SK-N-SH (cell line): ENCODE measurements around the gene NCAM1. TPM values are rescaled to one million over a fixed set of nuclear protein-coding genes. Genes with fewer than 3 reads are reported as not detected.

Experiments
- CTCF ChIA-PET: fragments of 300-600, 350-600 bp; formaldehyde crosslinking; extraction: SDS; loops from one replicate; lab custom pipeline; 2021; lab: Yijun Ruan, JAX
- POLR2A ChIA-PET: fragments of 350-600 bp; sonication (Branson Sonifier 250); formaldehyde crosslinking; extraction: SDS; loops from one replicate; lab custom pipeline; 2020; ENCODE audit warnings: antibody characterized with exemption, inconsistent platforms; lab: Yijun Ruan, JAX
- DNase-seq: peaks from one replicate; pipeline ENCODE4 v3.0.0; 2012
- H2AFZ ChIP-seq: fragments of 200-600 bp; sonication (generic); 2 replicates; pipeline ENCODE4 v1.8.1; 2016; ENCODE audit warnings: antibody characterized with exemption, mild to moderate bottlenecking, low read depth
- H3F3A ChIP-seq: fragments of 200-600 bp; sonication (generic); replicated peaks from 2 replicates; pipeline ENCODE3; 2016; ENCODE audit warnings: antibody characterized with exemption, mild to moderate bottlenecking; ENCODE audit not compliant: insufficient read depth
- H3K27ac ChIP-seq, 2 experiments: fragments of 200-500 bp in 1 of 2; fragments of 200-600 bp in 1 of 2; sonication (Bioruptor generic) in 1 of 2; sonication (generic), shearing (Covaris generic) in 1 of 2; 2 replicates each; pipeline versions ENCODE4 v1.5.1 to v1.6.1; 2014 to 2016; ENCODE audit warnings: low read depth in 2 of 2, inconsistent platforms in 1 of 2, low read length in 1 of 2, mild to moderate bottlenecking in 1 of 2, mixed read lengths in 1 of 2
- H3K27me3 ChIP-seq: fragments of 200-600 bp; sonication (generic), shearing (Covaris generic); 2 replicates; pipeline ENCODE4 v1.6.1; 2016; ENCODE audit warnings: mixed run types; ENCODE audit not compliant: insufficient read depth
- H3K36me3 ChIP-seq, 2 experiments: fragments of 200-500 bp in 1 of 2; fragments of 200-600 bp in 1 of 2; sonication (Bioruptor generic) in 1 of 2; sonication (generic) in 1 of 2; replicated peaks in 1 of 2; 2 replicates each; pipeline versions ENCODE3 to v1.5.1; 2014 to 2016; ENCODE audit warnings: low read length in 1 of 2, mild to moderate bottlenecking in 1 of 2; ENCODE audit not compliant: insufficient read depth in 2 of 2, control insufficient read depth in 1 of 2
- H3K4me1 ChIP-seq, 2 experiments: fragments of 200-500 bp in 1 of 2; fragments of 200-600 bp in 1 of 2; sonication (Bioruptor generic) in 1 of 2; sonication (generic), shearing (Covaris generic) in 1 of 2; 2 replicates each; pipeline versions ENCODE4 v1.5.1 to v1.6.1; 2014 to 2016; ENCODE audit warnings: low read depth in 1 of 2, low read length in 1 of 2, mixed run types in 1 of 2; ENCODE audit not compliant: insufficient read depth in 2 of 2, control insufficient read depth in 1 of 2
- H3K4me2 ChIP-seq: fragments of 200-600 bp; sonication (generic), shearing (Covaris generic); 2 replicates; pipeline ENCODE4 v1.6.1; 2017; ENCODE audit warnings: mixed run types
- H3K4me3 ChIP-seq, 2 experiments: fragments of 200-500 bp in 1 of 2; fragments of 200-600 bp in 1 of 2; sonication (Bioruptor generic) in 1 of 2; sonication (generic), shearing (Covaris generic) in 1 of 2; 2 replicates each; pipeline versions ENCODE4 v1.5.1 to v1.8.1; 2014 to 2016; ENCODE audit warnings: low read depth in 2 of 2, inconsistent platforms in 1 of 2, low read length in 1 of 2, mild to moderate bottlenecking in 1 of 2, mixed read lengths in 1 of 2, moderate library complexity in 1 of 2
- H3K79me2 ChIP-seq: fragments of 200-600 bp; sonication (generic); 2 replicates; pipeline ENCODE4 v1.8.1; 2017; ENCODE audit warnings: mild to moderate bottlenecking; ENCODE audit not compliant: insufficient read depth
- H3K9ac ChIP-seq: fragments of 200-600 bp; sonication (generic); 2 replicates; pipeline ENCODE4 v1.6.1; 2017; ENCODE audit warnings: mixed run types
- H3K9me2 ChIP-seq: fragments of 200-600 bp; sonication (generic); 2 replicates; pipeline ENCODE4 v1.6.1; 2017; ENCODE audit warnings: mixed run types
- H3K9me3 ChIP-seq: fragments of 200-600 bp; sonication (generic); 2 replicates; pipeline ENCODE4 v1.6.1; 2017; ENCODE audit warnings: mixed run types, mild to moderate bottlenecking, moderate library complexity
- H4K20me1 ChIP-seq: fragments of 200-600 bp; sonication (generic); 2 replicates; pipeline ENCODE4 v1.6.1; 2017; ENCODE audit warnings: mild to moderate bottlenecking, mixed run types; ENCODE audit not compliant: insufficient read depth
- CHD2 ChIP-seq: fragments of 150-350 bp; IDR thresholded peaks from 2 replicates; pipeline ENCODE4 v1.6.1; 2018; ENCODE audit warnings: low read length; ENCODE audit not compliant: partially characterized antibody
- EP300 ChIP-seq, 2 experiments: IDR thresholded peaks; 2 replicates each; pipeline versions ENCODE4 v1.4.0 to v1.6.1; 2012; ENCODE audit warnings: borderline replicate concordance in 1 of 2, low read depth in 1 of 2, low read length in 1 of 2
- EZH2phosphoT487 ChIP-seq: fragments of 200-600 bp; sonication (generic); IDR thresholded peaks from 2 replicates; pipeline ENCODE4 v1.6.1; 2017; ENCODE audit warnings: low read depth, mixed run types, mild to moderate bottlenecking, antibody characterized with exemption, moderate library complexity, borderline replicate concordance
- FOXJ3 ChIP-seq: sonication (generic); formaldehyde crosslinking; IDR thresholded peaks from 2 replicates; pipeline ENCODE4 v1.5.1; 2020; ENCODE audit warnings: mild to moderate bottlenecking, missing genetic modification reagents
- GABPA ChIP-seq: IDR thresholded peaks from 2 replicates; pipeline ENCODE4 v1.4.0; 2012; ENCODE audit warnings: low read depth, mild to moderate bottlenecking
- GATA2 ChIP-seq: sonication (generic); formaldehyde crosslinking; IDR thresholded peaks from 2 replicates; pipeline ENCODE4 v1.5.0; 2020; ENCODE audit warnings: mild to moderate bottlenecking, missing genetic modification reagents
- JUND ChIP-seq: IDR thresholded peaks from 2 replicates; pipeline ENCODE4 v1.4.0; 2012
- MEF2A ChIP-seq: IDR thresholded peaks from 2 replicates; pipeline ENCODE4 v1.4.0; 2012; ENCODE audit warnings: low read depth, borderline replicate concordance
- MXI1 ChIP-seq: IDR thresholded peaks from 2 replicates; pipeline ENCODE4 v1.6.1; 2012; ENCODE audit warnings: mild to moderate bottlenecking, low read depth, low read length, improper control_type of control experiment
- NFIC ChIP-seq: IDR thresholded peaks from 2 replicates; pipeline ENCODE4 v1.4.0; 2012; ENCODE audit warnings: borderline replicate concordance
- NRF1 ChIP-seq: IDR thresholded peaks from 2 replicates; pipeline ENCODE4 v1.6.1; 2012; ENCODE audit warnings: low read depth, mild to moderate bottlenecking, low read length
- POLR2AphosphoS5 ChIP-seq: IDR thresholded peaks from 2 replicates; pipeline ENCODE4 v1.6.1; 2012; ENCODE audit warnings: low read depth, low read length
- RAD21 ChIP-seq: IDR thresholded peaks from 2 replicates; pipeline ENCODE4 v1.6.1; 2012; ENCODE audit warnings: mild to moderate bottlenecking, low read length
- RCOR1 ChIP-seq: fragments of 150-350 bp; IDR thresholded peaks from 2 replicates; pipeline ENCODE4 v1.6.1; 2017; ENCODE audit warnings: antibody characterized with exemption, low read length
- RFX5 ChIP-seq: IDR thresholded peaks from 2 replicates; pipeline ENCODE4 v1.6.1; 2012; ENCODE audit warnings: mild to moderate bottlenecking, improper control_type of control experiment, low read length
- RXRA ChIP-seq: IDR thresholded peaks from 2 replicates; pipeline ENCODE4 v1.4.0; 2012; ENCODE audit warnings: low read depth, mild to moderate bottlenecking, borderline replicate concordance
- SIN3A ChIP-seq: IDR thresholded peaks from 2 replicates; pipeline ENCODE4 v1.6.1; 2012; ENCODE audit warnings: low read depth, mild to moderate bottlenecking, low read length, moderate library complexity, borderline replicate concordance
- SMC3 ChIP-seq: IDR thresholded peaks from 2 replicates; pipeline ENCODE4 v1.6.1; 2012; ENCODE audit warnings: low read depth, low read length, improper control_type of control experiment
- TCF12 ChIP-seq: IDR thresholded peaks from 2 replicates; pipeline ENCODE4 v1.4.0; 2012
- TEAD4 ChIP-seq: IDR thresholded peaks from 2 replicates; pipeline ENCODE4 v1.4.0; 2012; ENCODE audit warnings: mild to moderate bottlenecking, borderline replicate concordance; ENCODE audit not compliant: insufficient read depth
- YY1 ChIP-seq: IDR thresholded peaks from 2 replicates; pipeline ENCODE4 v1.4.0; 2012; ENCODE audit warnings: low read depth, mild to moderate bottlenecking
- WGBS: methylation state at CpG from one replicate; pipeline ENCODE4 v1.1.6; 2017; ENCODE audit warnings: low lambda C conversion rate; 5-methylcytosine and 5-hydroxymethylcytosine counted together
- polyA plus RNA-seq, 3 experiments: library from polyadenylated mRNA; depleted of rRNA; stranded (reverse); fragments of >200 nt; gene quantifications; 2 replicates each; pipeline ENCODE4 v1.2.3, GENCODE V29; 2012
- TF ChIP-seq, protein P1 (sequence below): IDR thresholded peaks from 2 replicates; pipeline ENCODE4 v1.4.0; 2012; ENCODE audit warnings: low read depth, borderline replicate concordance
- TF ChIP-seq, protein P2 (sequence below): IDR thresholded peaks from 2 replicates; pipeline ENCODE4 v1.4.0; 2012; ENCODE audit warnings: low read depth, borderline replicate concordance
- TF ChIP-seq, protein P3 (sequence below): IDR thresholded peaks from 2 replicates; pipeline ENCODE4; 2012

The NCAM1 gene
- polyA plus RNA-seq, 1 of the 3 experiments (the other 2 are of a cell fraction): 19.4 TPM

DNA sequence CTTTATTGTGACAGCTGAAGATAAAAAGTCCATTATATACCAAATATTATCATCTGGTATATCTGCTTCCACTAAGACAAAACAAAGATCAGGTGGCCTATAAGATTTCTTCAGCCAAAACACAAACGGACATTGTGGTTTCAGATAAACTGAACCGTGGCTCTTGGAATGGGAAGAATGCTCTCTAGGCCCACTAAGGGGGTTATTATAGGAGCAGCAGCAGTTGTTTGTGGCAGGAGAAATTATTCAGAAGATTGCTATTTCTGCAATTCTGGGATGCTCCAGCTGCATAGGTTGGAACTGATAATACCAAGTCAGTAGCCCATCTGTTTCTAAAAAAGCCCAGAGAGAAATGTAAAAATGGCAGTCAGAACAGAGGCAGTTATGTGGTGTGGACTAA, 145.3 kb downstream of the NCAM1 start (continued):
- TF ChIP-seq EP300 (IDR thresholded peaks at IDR 0.05; ENCODE audit: borderline replicate concordance in 1 of 2, low read depth in 1 of 2, low read length in 1 of 2) (peak; percentile 56 to 99), SIN3A (peak; percentile 56; the same call in 1 of the 2 replicates), CHD2 (no peak), RFX5 (no peak), MXI1 (no peak), RCOR1 (no peak), NFIC (peak; percentile 93)
- TF ChIP-seq, protein P1, sequence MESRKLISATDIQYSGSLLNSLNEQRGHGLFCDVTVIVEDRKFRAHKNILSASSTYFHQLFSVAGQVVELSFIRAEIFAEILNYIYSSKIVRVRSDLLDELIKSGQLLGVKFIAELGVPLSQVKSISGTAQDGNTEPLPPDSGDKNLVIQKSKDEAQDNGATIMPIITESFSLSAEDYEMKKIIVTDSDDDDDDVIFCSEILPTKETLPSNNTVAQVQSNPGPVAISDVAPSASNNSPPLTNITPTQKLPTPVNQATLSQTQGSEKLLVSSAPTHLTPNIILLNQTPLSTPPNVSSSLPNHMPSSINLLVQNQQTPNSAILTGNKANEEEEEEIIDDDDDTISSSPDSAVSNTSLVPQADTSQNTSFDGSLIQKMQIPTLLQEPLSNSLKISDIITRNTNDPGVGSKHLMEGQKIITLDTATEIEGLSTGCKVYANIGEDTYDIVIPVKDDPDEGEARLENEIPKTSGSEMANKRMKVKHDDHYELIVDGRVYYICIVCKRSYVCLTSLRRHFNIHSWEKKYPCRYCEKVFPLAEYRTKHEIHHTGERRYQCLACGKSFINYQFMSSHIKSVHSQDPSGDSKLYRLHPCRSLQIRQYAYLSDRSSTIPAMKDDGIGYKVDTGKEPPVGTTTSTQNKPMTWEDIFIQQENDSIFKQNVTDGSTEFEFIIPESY: peak; percentile 82

DNA sequence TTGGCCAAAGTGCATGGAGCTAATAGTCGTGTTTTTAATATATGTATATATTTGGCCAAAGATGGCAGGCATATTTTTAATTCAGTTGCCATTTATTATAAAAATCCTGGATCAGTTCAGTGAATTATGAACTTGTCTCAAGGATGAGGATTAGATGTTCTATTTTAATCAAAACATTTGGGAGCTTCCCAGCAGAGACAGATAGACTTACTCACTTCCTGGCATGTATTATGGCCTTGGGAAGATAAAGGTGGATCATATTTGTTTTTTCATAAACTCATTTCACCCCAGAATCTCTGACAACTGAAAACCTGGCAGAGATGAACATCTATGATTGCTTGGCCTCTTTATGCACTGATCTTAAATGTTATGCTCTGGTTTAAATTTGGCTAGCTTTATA, 148.8 kb downstream of the NCAM1 start:
- Histone ChIP-seq H3K27ac (peak overlapping the region in 1 of 2 experiments; percentile 76; a peak in 2 of 4 replicates), H3F3A (peaks cover 21% of the 10 kb centered on the region), H3K27me3 (no peaks in the 10 kb centered on the region), H3K9me3 (no peaks in the 10 kb centered on the region), H3K4me2 (no peak overlapping the region), H2AFZ (no peak overlapping the region), H3K9ac (no peak overlapping the region), H3K9me2 (no peaks in the 10 kb centered on the region), H4K20me1 (no peaks in the 10 kb centered on the region), H3K36me3 (no peaks in the 10 kb centered on the region), H3K4me3 (no peak overlapping the region), H3K4me1 (peaks cover 14 to 20% of the 10 kb centered on the region in 2 experiments; a peak in 2 of 4 replicates), H3K79me2 (no peaks in the 10 kb centered on the region)
- ChIA-PET CTCF (interaction anchor here (0.7 to 1.4 kb wide), 2 partner anchors 162 to 179 kb away, joined by 3 to 4 read pairs; no protein-coding TSS in a partner anchor), POLR2A (no interaction called here)
- WGBS: 29% methylated on average over 1 of the region's 1 CpG
- no peak for DNase-seq
- no peak for TF ChIP-seq NRF1
- no peak for TF ChIP-seq RFX5
- no peak for TF ChIP-seq EP300 (IDR thresholded peaks at IDR 0.05; ENCODE audit: borderline replicate concordance in 1 of 2, low read depth in 1 of 2, low read length in 1 of 2)
- no peak for TF ChIP-seq FOXJ3 (CRISPR knock-in tag)
- TF ChIP-seq, protein P2, sequence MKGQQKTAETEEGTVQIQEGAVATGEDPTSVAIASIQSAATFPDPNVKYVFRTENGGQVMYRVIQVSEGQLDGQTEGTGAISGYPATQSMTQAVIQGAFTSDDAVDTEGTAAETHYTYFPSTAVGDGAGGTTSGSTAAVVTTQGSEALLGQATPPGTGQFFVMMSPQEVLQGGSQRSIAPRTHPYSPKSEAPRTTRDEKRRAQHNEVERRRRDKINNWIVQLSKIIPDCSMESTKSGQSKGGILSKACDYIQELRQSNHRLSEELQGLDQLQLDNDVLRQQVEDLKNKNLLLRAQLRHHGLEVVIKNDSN: no peak
- no peak for TF ChIP-seq SIN3A
- TF ChIP-seq TCF12: peak; percentile 56
- TF ChIP-seq RXRA: no peak
- no peak for TF ChIP-seq CHD2
- no peak for TF ChIP-seq MEF2A
- TF ChIP-seq NFIC: peak; percentile 46; the same call in 1 of the 2 replicates
- TF ChIP-seq, protein P1: no peak
- TF ChIP-seq YY1: no peak
- no peak for TF ChIP-seq SMC3
- TF ChIP-seq, protein P3, sequence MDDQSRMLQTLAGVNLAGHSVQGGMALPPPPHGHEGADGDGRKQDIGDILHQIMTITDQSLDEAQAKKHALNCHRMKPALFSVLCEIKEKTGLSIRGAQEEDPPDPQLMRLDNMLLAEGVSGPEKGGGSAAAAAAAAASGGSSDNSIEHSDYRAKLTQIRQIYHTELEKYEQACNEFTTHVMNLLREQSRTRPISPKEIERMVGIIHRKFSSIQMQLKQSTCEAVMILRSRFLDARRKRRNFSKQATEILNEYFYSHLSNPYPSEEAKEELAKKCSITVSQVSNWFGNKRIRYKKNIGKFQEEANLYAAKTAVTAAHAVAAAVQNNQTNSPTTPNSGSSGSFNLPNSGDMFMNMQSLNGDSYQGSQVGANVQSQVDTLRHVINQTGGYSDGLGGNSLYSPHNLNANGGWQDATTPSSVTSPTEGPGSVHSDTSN: peak; percentile 68
- TF ChIP-seq JUND: peak; percentile 21
- TF ChIP-seq GATA2 (CRISPR knock-in tag): no peak
- no peak for TF ChIP-seq EZH2phosphoT487
- TF ChIP-seq MXI1: no peak
- no peak for TF ChIP-seq POLR2AphosphoS5
- no peak for TF ChIP-seq RAD21
- no peak for TF ChIP-seq TEAD4
- no peak for TF ChIP-seq GABPA
